Tibial nerve (tissue), 4 donors: ENCODE measurements around the gene SLC44A3. TPM values are rescaled to one million over a fixed set of nuclear protein-coding genes. Genes with fewer than 3 reads are reported as not detected.

Experiments
- DNase-seq, 2 donors: peaks; one replicate each; pipeline ENCODE4 v3.0.0-alpha.2; 2019; ENCODE audit warnings: low spot score in 2 of 2
- H3K27ac ChIP-seq, 4 donors: fragments of 200-600 bp; sonication (generic) in 3 of 4; one replicate each; pipeline ENCODE4 v1.5.1; 2017 to 2019; ENCODE audit warnings: mild to moderate bottlenecking in 1 of 4
- H3K27me3 ChIP-seq, 2 donors: fragments of 200-600 bp; sonication (generic) in 1 of 2; one replicate each; pipeline versions ENCODE4 v1.5.1 to v1.6.0; 2017 to 2019
- H3K36me3 ChIP-seq, 3 donors: fragments of 200-600 bp; sonication (generic); one replicate each; pipeline ENCODE4 v1.5.1; 2018 to 2019
- H3K4me1 ChIP-seq, 4 donors: fragments of 200-600 bp; sonication (generic) in 3 of 4; one replicate each; pipeline ENCODE4 v1.5.1; 2017 to 2019
- H3K4me3 ChIP-seq, 4 donors: fragments of 200-600 bp; sonication (generic) in 3 of 4; one replicate each; pipeline ENCODE4 v1.5.1; 2017 to 2019; ENCODE audit warnings: mild to moderate bottlenecking in 1 of 4, moderate library complexity in 1 of 4
- H3K9me3 ChIP-seq, 4 donors: fragments of 200-600 bp; sonication (generic) in 3 of 4; one replicate each; pipeline ENCODE4 v1.5.1; 2017 to 2019
- EP300 ChIP-seq, 2 donors: sonication (generic); formaldehyde crosslinking; IDR thresholded peaks; one replicate each; pipeline ENCODE4 v1.6.1; 2017; ENCODE audit warnings: antibody characterized with exemption in 2 of 2, mild to moderate bottlenecking in 1 of 2
- POLR2A ChIP-seq, 2 donors: fragments of 450-650 bp; IDR thresholded peaks; one replicate each; pipeline ENCODE4 v1.6.1; 2017; ENCODE audit warnings: antibody characterized with exemption in 2 of 2, mild to moderate bottlenecking in 2 of 2, moderate library complexity in 2 of 2
- WGBS, 2 donors: methylation state at CpG; one replicate each; pipeline ENCODE4 v1.1.5; 2018; 5-methylcytosine and 5-hydroxymethylcytosine counted together
- total RNA-seq, 4 donors: library from RNA; depleted of rRNA; stranded (reverse); fragments of >200 nt; gene quantifications; one replicate each; pipeline ENCODE4 v1.1.0, GENCODE V29; 2016
- TF ChIP-seq, protein P1 (sequence below), 5 experiments: fragments of 200-600 bp in 3 of 5; fragments of 450-650 bp in 2 of 5; sonication (generic) in 3 of 5; IDR thresholded peaks; one replicate each; pipeline ENCODE4 v1.5.1; 2016 to 2019; ENCODE audit warnings: antibody characterized with exemption in 5 of 5, mild to moderate bottlenecking in 3 of 5, moderate library complexity in 2 of 5

The SLC44A3 gene
- total RNA-seq, 4 donors from 2014 or later: 1.6 to 8.1 (median 5.3) TPM

DNA sequence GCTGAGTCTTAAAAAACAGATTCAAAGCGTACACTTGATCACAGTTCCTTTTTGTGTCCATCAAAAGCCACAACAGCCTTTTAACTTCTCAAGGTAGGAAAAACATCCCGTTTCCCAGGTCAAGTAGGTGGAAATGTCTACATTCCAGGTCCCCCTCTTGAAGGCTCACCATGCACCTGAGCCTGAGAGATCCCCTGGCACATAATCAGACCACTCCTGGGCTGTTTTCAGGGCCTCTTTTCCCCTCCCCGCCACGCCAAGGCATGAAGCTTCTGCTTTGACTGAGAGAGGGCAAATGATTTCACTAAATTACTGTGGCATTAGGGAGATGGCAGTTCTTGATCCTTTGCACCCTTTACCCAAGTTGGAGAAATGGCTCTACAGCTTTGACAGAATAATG, 85.0 kb downstream of the SLC44A3 start:
- H3K27me3 ChIP-seq: no peaks in the 10 kb centered on the region
- no peak overlapping the region for H3K27ac ChIP-seq
- no peak for TF ChIP-seq POLR2A (IDR thresholded peaks at IDR 0.05)
- TF ChIP-seq, protein P1, sequence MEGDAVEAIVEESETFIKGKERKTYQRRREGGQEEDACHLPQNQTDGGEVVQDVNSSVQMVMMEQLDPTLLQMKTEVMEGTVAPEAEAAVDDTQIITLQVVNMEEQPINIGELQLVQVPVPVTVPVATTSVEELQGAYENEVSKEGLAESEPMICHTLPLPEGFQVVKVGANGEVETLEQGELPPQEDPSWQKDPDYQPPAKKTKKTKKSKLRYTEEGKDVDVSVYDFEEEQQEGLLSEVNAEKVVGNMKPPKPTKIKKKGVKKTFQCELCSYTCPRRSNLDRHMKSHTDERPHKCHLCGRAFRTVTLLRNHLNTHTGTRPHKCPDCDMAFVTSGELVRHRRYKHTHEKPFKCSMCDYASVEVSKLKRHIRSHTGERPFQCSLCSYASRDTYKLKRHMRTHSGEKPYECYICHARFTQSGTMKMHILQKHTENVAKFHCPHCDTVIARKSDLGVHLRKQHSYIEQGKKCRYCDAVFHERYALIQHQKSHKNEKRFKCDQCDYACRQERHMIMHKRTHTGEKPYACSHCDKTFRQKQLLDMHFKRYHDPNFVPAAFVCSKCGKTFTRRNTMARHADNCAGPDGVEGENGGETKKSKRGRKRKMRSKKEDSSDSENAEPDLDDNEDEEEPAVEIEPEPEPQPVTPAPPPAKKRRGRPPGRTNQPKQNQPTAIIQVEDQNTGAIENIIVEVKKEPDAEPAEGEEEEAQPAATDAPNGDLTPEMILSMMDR (IDR thresholded peaks at IDR 0.05): no peak
- no peak overlapping the region for H3K4me3 ChIP-seq
- H3K4me1 ChIP-seq: peaks cover 0 to 95% (median 14%) of the 10 kb centered on the region in 4 donors
- DNase-seq: no peak
- WGBS, 2 donors: 91 to 94% methylated on average over 4 of the region's 4 CpGs
- H3K36me3 ChIP-seq: peaks cover 0 to 43% (median 0%) of the 10 kb centered on the region in 3 donors
- H3K9me3 ChIP-seq: no peaks in the 10 kb centered on the region

DNA sequence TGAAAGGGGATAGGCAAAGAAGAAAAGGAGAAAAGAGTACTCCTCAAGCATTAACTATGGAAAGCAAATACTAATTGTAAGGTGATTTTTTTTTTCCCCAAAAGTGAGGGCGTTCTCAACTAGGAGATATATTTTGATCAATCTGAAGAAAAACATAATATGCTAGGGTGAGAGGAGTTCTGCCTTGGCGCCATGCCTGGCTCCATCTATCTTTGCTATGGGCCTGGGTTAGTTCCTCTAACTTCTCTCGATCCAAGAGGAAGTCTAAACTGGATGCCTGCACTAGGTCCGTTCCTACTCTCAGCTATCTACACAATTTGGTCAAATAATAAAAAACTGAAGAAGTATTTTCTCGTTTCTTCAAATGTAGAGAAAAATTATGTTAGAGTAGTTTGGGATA, 86.2 kb downstream of the SLC44A3 start:
- Histone ChIP-seq H3K4me3 (no peak overlapping the region), H3K27me3 (no peaks in the 10 kb centered on the region), H3K27ac (no peak overlapping the region), H3K36me3 (peaks cover 0 to 33% (median 0%) of the 10 kb centered on the region in 3 donors), H3K9me3 (no peaks in the 10 kb centered on the region), H3K4me1 (peaks cover 0 to 96% (median 20%) of the 10 kb centered on the region in 4 donors)
- TF ChIP-seq POLR2A (IDR thresholded peaks at IDR 0.05): no peak
- no peak for TF ChIP-seq EP300 (IDR thresholded peaks at IDR 0.05)
- TF ChIP-seq, protein P1 (IDR thresholded peaks at IDR 0.05): no peak
- 67 to 72% methylated on average over 5 of the region's 5 CpGs for WGBS, 2 donors
- DNase-seq: no peak

GRCh38 chr1:94907136-94907535, 87.0 kb downstream of the SLC44A3 start:
- Histone ChIP-seq H3K4me1 (peaks cover 0 to 96% (median 24%) of the 10 kb centered on the region in 4 donors), H3K27me3 (no peaks in the 10 kb centered on the region), H3K4me3 (no peak overlapping the region), H3K36me3 (peaks cover 0 to 25% (median 0%) of the 10 kb centered on the region in 3 donors), H3K27ac (no peak overlapping the region), H3K9me3 (no peaks in the 10 kb centered on the region)
- TF ChIP-seq, protein P1 (IDR thresholded peaks at IDR 0.05): no peak
- TF ChIP-seq EP300 (IDR thresholded peaks at IDR 0.05): no peak
- TF ChIP-seq POLR2A (IDR thresholded peaks at IDR 0.05): no peak
- WGBS, 2 donors: 52 to 57% methylated on average over 3 of the region's 3 CpGs
- DNase-seq: no peak

DNA sequence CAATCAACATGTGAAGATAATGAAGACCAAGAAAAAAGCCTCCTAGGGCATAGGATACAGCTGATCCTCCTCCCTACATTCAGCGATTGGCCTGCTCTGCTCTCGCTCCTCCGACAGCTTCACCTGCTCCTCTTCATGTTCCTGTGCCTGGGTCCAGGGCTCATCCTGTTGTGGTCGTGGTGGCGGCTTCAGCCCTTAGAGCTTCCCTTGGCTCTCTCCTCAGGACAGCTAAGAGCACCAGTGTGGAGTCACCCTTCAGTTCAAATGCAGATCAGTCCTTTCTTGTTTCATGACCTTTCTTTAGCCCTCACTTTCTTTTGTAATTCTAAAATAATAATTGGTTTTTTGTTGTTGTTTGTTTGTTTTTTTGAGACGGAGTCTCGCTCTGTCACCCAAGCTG, 88.0 kb downstream of the SLC44A3 start:
- H3K9me3 ChIP-seq: no peaks in the 10 kb centered on the region
- H3K4me1 ChIP-seq: peaks cover 0 to 96% (median 35%) of the 10 kb centered on the region in 4 donors
- H3K27ac ChIP-seq: peak overlapping the region in 1 of 4 donors; percentile 8
- DNase-seq: no peak
- TF ChIP-seq EP300 (IDR thresholded peaks at IDR 0.05): no peak
- TF ChIP-seq, protein P1 (IDR thresholded peaks at IDR 0.05): no peak
- no peak for TF ChIP-seq POLR2A (IDR thresholded peaks at IDR 0.05)
- no peaks in the 10 kb centered on the region for H3K27me3 ChIP-seq
- peaks cover 0 to 19% (median 0%) of the 10 kb centered on the region in 3 donors for H3K36me3 ChIP-seq
- 83 to 89% methylated on average over 7 of the region's 7 CpGs for WGBS, 2 donors
- no peak overlapping the region for H3K4me3 ChIP-seq

- Histone ChIP-seq H3K9me3 (no peaks in the 10 kb centered on the region), H3K27ac (peak overlapping the region in 1 of 4 donors; percentile 16), H3K4me3 (no peak overlapping the region), H3K27me3 (no peaks in the 10 kb centered on the region), H3K4me1 (peaks cover 0 to 96% (median 38%) of the 10 kb centered on the region in 4 donors), H3K36me3 (peaks cover 0 to 19% (median 0%) of the 10 kb centered on the region in 3 donors)
- no peak for DNase-seq
- 71 to 89% methylated on average over 2 of the region's 2 CpGs for WGBS, 2 donors
- no peak for TF ChIP-seq POLR2A (IDR thresholded peaks at IDR 0.05)
- TF ChIP-seq, protein P1 (IDR thresholded peaks at IDR 0.05): no peak
- TF ChIP-seq EP300 (IDR thresholded peaks at IDR 0.05): no peak
Measured at GRCh38 chr1:94908965-94909364, 88.8 kb downstream of the SLC44A3 start.
